SHP77 treated with DMSO at 0.1 percent for 48 hours (cell line): ENCODE measurements around the gene NCS1.

ENCODE experiments used
- DNase-seq: peaks from one replicate; lab custom pipeline; 2025; lab: John Stamatoyannopoulos, UW

NCS1 gene

GRCh38 chr9:130213911-130214761 is 41.9 kb downstream of the NCS1 start:
- no peak for DNase-seq

GRCh38 chr9:130214776-130215340 is 42.7 kb downstream of the NCS1 start:
- no peak for DNase-seq

GRCh38 chr9:130215341-130216119 is 43.3 kb downstream of the NCS1 start:
- DNase-seq, result no peak

GRCh38 chr9:130217838-130218237 is 45.6 kb downstream of the NCS1 start:
- DNase-seq, result no peak

- peak; percentile 26 for DNase-seq
These were observed 47.5 kb downstream of the NCS1 start for GRCh38 chr9:130219661-130220096.

GRCh38 chr9:130220352-130220751 is 48.1 kb downstream of the NCS1 start:
- no peak for DNase-seq

GRCh38 chr9:130222833-130223232 is 50.6 kb downstream of the NCS1 start:
- no peak for DNase-seq

GRCh38 chr9:130225071-130225470 is 52.9 kb downstream of the NCS1 start:
- no peak for DNase-seq

- DNase-seq, result no peak
These were observed 53.4 kb downstream of the NCS1 start for GRCh38 chr9:130225586-130225985.

- DNase-seq, result no peak
These were observed 53.9 kb downstream of the NCS1 start for GRCh38 chr9:130226112-130226511.

- DNase-seq, result no peak
These were observed 55.6 kb downstream of the NCS1 start for GRCh38 chr9:130227833-130228232.

GRCh38 chr9:130229759-130230158 is 57.6 kb downstream of the NCS1 start:
- DNase-seq, result no peak

GRCh38 chr9:130230631-130231030 is 58.4 kb downstream of the NCS1 start:
- DNase-seq, result no peak

GRCh38 chr9:130232899-130233586 is 60.8 kb downstream of the NCS1 start:
- no peak for DNase-seq

- no peak for DNase-seq
These were observed 61.4 kb downstream of the NCS1 start for GRCh38 chr9:130233587-130233945.

- no peak for DNase-seq
These were observed 62.4 kb downstream of the NCS1 start for GRCh38 chr9:130234340-130235260.

GRCh38 chr9:130235558-130236435 is 63.6 kb downstream of the NCS1 start:
- peak; percentile 1 for DNase-seq

- no peak for DNase-seq
These were observed 64.3 kb downstream of the NCS1 start for GRCh38 chr9:130236436-130236985.

- DNase-seq, result no peak
These were observed 64.9 kb downstream of the NCS1 start for GRCh38 chr9:130237076-130237475.
